Lung microvascular endothelial cell (primary cell): ENCODE measurements around the gene RAB4A. TPM values are rescaled to one million over a fixed set of nuclear protein-coding genes. Genes with fewer than 3 reads are reported as not detected.
A peak's percentile ranks its signal among the peaks of the same experiment; 100 is the strongest.
"Not testable (repeated sequence)": the region's sequence is repeated elsewhere in the genome, so short reads cannot be mapped to it uniquely, and the experiment has no call there.

Source experiments
- DNase-seq, 2 donors: peaks; one replicate each; pipeline versions ENCODE4 v3.0.0 to v3.0.0-alpha.2; 2010; ENCODE audit warnings: low read depth in 2 of 2
- total RNA-seq: library from RNA; depleted of rRNA; stranded (reverse); fragments of >200 nt; gene quantifications from 2 replicates; pipeline ENCODE4 v1.2.1, GENCODE V29; 2014

Gene RAB4A
- total RNA-seq, 1 donor from 2014 or later = 15.7 TPM

DNA sequence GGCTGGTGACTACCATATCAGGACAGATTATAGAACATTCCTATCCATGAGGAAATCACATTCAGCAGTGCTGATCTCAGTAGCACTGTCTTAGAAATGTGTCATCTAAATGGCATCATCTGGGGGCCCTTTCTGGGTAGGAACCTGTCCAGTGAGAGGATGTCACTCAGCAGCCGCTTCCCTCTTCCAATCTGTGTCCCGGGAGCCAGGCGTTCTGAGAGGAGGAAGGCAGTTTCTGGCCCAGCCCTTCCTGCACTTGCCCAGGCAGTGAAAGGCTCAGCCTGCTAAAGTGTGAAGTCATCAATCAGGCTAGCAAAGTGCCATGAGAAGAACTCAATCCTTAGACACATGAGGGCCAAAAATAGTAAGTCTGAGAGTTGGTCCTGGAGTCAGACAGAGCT, 25.6 kb downstream of the RAB4A start:
- DNase-seq = peak in 1 of 2 donors; percentile 46

DNA sequence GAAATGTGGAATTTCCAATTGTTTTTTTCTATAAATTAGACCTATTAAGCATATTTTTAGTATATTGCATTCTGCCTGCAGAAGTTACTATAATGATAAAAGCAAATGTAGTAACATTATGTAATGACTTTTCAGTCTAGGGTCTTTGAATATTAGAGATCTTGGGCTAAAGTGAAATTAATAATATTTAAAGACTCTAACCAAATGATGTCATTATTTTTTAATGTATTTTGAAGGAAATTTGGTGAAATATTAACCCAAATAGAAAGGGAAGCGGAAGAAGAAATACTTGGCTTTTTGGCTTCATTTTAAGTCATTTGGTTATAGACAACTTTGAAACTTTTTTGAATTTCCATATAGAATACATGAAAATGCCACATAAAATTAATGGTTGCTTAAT, 26.8 kb downstream of the RAB4A start:
- no peak for DNase-seq

DNA sequence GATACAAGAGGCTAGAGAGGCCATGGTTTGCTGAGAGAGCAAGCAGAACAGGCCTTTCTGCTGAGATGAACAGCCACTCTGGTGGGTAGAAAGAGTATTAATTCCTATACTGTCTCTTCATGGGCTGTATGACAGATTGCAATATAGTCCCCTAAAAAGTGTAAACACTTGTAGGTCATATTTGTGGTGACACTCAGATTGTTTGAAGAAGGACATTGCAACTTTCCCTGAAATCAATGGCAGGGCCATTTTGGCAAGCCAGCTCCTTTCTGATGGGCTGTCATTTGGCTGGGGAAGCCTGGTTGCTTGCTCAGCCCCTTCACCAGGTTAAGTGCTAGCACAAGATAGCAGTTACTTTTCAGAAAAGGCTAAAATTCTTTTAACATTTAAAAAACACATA, 27.5 kb downstream of the RAB4A start:
- DNase-seq = no peak

DNA sequence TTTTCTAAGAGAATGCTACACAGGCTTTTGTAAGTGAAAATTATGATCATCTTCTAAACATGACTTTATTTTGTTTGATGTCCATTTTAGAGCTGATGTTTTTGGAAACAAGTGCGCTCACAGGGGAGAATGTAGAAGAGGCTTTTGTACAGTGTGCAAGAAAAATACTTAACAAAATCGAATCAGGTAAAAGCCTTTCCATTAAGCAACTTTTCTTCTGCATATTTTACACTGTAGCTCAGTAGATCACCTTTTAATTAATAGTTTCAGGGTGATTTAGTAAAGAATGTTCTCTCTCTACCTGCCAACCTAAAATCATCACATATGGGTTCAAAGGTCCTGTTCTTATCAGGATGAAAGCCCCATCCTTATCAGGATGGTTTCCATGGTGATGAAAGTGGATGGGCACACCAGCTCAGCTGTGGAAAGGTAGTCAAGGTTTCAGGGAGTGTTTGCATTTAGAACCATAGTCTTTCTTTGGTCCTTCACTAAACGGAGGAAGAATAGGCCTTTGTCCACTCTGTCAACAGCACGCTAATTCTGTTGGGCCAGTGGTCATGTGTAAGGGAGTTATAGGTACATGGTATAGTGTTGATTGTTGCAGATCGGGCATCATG, 28.1 kb downstream of the RAB4A start:
- no peak for DNase-seq

DNA sequence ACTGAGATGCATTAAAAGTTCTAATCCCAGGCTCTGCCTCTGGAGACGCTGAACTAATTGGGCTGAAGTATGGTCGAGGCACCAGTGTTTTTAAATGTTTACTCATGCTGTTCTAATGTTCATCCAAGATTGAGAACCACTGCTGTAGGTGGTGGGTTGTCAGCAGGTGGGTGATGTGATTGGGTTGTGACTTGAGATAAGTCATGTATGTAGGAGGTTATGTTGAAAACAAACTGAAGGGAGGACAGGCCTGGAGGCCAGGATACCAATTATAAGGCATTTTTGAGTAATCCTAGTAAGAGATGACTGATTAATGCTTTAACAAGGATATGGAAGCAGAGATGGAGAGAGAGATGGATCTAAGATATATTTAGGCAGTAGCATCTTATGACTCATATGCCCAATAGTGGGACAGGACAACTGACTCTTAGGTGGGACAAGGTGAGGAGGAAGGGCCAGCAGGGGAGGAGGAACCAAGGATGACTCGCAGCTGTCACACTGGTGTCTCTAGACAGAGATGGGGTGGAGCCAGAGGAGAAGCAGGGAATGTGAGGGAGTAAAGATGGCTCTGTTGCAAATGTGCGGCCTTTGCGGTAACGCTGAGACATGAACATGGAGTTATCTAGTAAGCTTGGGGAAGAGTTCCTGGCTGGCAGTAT, 29.3 kb downstream of the RAB4A start:
- no peak for DNase-seq

GRCh38 chr1:229302740-229303139, 31.8 kb downstream of the RAB4A start:
- no peak for DNase-seq

- peak in 1 of 2 donors; percentile 8 for DNase-seq
Measured at GRCh38 chr1:229303855-229304254, 32.9 kb downstream of the RAB4A start.

DNA sequence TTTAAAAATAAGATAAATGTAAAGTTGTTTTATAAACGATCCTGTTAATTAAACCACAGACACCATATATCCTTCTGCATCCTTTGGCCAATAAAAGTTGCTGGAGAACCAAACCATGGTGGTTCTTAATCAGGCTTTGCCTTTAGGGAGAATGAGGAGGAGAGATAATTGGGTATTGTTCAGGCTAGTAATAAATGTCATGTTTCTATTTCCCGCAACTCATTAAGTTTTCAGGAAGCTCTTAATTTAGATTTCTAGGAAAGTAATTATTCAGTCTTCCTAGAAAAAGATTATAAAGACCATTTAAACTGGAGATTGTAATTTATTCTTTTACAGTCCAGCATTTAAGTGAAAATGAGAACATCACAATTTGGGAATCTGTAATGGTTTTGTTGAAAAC, 34.5 kb downstream of the RAB4A start:
- DNase-seq = no peak

DNA sequence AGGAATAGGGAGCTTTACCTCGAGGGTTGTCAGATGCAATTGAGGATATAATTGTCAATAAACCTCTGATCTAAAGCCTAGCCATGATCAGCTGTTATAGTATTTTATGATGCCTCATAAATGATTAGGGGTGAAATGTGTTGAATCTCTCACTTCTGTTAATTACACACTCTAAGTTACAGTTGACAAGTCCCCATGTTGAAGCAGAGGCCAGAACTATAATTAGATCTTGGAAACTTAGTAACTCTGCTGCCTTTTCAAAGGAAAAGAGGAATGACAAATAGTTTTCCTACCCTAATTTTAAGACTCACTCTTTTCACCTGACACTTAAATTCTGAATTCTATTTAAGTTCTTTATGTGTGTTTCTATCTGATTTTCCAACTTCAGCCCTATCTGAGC, 38.2 kb downstream of the RAB4A start:
- DNase-seq = no peak

DNA sequence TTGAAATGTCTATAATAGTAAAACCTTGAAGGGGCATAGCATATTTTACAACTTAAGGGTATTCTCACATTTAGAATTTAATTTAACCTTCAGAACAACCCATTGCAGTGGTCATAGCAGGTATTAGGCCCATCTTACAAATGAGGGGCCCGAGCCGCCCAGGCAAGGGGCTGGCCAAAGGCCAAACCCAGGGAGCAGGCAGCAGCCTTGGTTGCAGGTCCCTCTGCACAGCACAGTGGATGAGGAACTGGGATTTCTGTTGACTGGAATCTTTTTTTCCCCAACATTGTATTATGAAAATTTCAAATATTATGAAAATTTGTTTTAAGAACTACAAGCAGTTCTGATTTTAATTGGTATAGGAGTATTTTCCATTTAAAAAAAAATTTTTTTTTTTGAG, 38.8 kb downstream of the RAB4A start:
- DNase-seq = no peak

- DNase-seq = no peak
Measured at GRCh38 chr1:229310833-229311232, 39.9 kb downstream of the RAB4A start.

- DNase-seq = no peak
Measured at GRCh38 chr1:229316166-229316565, 45.3 kb downstream of the RAB4A start.

GRCh38 chr1:229318056-229318455, 47.1 kb downstream of the RAB4A start:
- DNase-seq = peak; percentile 20 to 75

GRCh38 chr1:229319487-229319886, 48.6 kb downstream of the RAB4A start:
- no peak for DNase-seq

DNA sequence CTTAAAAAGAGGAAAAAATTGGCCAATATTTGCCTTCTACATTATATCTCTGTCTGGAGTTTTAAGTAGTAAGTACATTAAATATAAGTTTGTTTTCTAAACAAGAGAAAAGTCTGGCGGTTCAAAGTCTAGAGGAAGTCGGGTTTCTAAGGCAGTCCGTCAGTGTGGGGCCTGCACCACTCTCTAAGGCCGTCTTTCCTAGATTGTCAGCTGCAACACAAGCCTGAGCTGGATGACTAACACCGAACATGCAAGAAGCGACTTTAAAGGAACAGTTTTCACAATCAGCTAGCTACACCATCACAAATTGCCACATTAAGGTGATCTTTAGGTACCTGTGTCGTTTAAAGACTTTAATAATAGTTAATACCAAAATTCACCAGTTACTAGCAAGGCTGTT, 52.3 kb downstream of the RAB4A start:
- no peak for DNase-seq

GRCh38 chr1:229323885-229324553, 53.1 kb downstream of the RAB4A start:
- DNase-seq = no peak

GRCh38 chr1:229325401-229325800, 54.5 kb downstream of the RAB4A start:
- no peak for DNase-seq

DNA sequence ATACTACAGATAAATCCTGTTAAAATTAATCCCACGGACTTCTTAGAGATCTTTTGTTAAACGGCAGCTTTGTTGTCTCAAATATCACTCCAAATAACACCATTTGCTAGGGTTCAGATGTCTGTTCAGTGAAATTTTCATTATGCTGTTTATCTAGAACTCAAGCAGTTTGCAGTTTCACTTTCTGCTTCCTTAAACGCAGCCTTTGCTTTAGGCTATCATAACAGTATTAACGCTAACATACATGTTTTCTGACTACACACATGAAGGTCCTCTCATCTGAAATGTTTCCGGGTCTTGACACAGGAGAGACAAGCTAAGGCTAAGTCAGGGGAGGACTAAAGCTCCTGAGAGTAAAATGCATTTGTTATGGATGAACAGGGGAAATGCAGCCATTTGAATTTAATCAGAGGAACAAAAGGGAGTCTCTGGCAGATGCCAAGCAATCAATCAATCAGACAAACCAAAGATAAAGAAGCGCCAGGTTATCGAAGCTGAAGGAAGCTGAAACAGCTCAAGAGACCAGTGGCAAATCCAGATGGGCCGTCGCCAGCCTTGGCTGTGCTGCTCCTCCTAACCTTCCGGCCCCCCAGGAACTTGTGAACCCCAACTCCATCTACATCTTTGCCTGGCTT, 55.1 kb downstream of the RAB4A start:
- no peak for DNase-seq

GRCh38 chr1:229326601-229327000, 55.7 kb downstream of the RAB4A start:
- no peak for DNase-seq

DNA sequence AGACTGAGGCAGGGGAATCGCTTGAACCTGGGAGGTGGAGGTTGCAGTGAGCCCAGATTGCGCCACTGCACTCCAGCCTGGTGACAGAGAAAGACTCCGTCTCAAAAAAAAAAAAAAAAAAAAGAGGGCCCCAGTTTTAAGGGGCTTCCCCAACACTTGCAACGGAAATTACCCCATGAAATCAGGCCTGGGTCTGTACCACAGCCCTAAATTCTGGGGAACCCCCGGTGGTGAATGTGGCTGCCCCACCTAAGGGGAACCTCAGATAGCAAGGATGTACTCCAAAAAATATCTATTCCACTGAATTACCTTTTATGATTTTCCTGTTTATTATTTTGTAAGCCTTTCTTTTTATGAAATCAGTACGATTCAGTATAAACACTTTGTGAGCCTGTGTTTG, 56.9 kb downstream of the RAB4A start:
- DNase-seq = not testable (repeated sequence)

GRCh38 chr1:229328598-229329362, 57.9 kb downstream of the RAB4A start:
- no peak for DNase-seq

DNA sequence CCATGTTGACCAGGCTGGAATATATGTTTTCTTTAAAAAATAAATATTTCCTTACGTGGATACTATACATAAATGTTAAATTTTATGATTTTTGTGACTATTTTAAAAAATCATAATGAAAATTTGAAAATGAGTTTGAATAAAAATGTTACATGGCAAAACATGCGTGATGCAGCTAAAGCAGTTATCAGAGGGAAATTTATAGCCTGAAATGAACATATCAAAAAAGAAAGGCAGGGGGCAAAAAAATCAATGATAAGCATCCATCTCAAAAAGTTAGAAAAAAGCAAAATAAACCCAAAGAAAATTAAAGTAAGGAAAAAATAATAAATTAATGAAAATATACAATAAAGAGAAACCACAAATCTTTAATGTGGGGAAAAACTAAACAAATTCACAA, 63.4 kb downstream of the RAB4A start:
- no peak for DNase-seq
